B cell (primary cell): ENCODE measurements around the gene RMDN2. TPM values are rescaled to one million over a fixed set of nuclear protein-coding genes. Genes with fewer than 3 reads are reported as not detected.
A peak's percentile ranks its signal among the peaks of the same experiment; 100 is the strongest.

Experiments
- ATAC-seq: fragments of 200-7000 bp; cut with Tn5 transposase; one replicate; pipeline ENCODE4 v1.10.0; 2021; ENCODE audit warnings: low read depth, mild to moderate bottlenecking, moderate number of reproducible peaks, moderate library complexity
- CTCF ChIA-PET: fragments of 350-600 bp; sonication (Branson Sonifier 250); formaldehyde crosslinking; loops from one replicate; lab custom pipeline; 2021; ENCODE audit warnings: antibody characterized with exemption, inconsistent platforms; lab: Charles Lee
- POLR2A ChIA-PET: fragments of 350-600 bp; sonication (Branson Sonifier 250); formaldehyde crosslinking; loops from one replicate; lab custom pipeline; 2021; ENCODE audit warnings: antibody characterized with exemption; lab: Charles Lee
- DNase-seq: peaks from one replicate; pipeline ENCODE4 v3.0.0; 2013
- H2AFZ ChIP-seq: 2 replicates; pipeline ENCODE4 v1.6.1; 2012; ENCODE audit warnings: mild to moderate bottlenecking, low read depth, low read length; ENCODE audit not compliant: insufficient read depth, poor library complexity, severe bottlenecking
- H3K27ac ChIP-seq, 2 donors: 1 replicate in 1 of 2; 2 replicates in 1 of 2; pipeline ENCODE4 v1.5.1; 2012 to 2013; ENCODE audit warnings: low read length in 2 of 2, mild to moderate bottlenecking in 2 of 2, moderate library complexity in 1 of 2
- H3K27me3 ChIP-seq, 4 experiments: fragments of 200-600 bp in 1 of 4; sonication (generic) in 1 of 4; replicated peaks in 1 of 4; 1 replicate in 2 of 4; 2 replicates in 2 of 4; pipeline versions ENCODE4 v1.6.1 to v1.7.0; 2013 to 2016; ENCODE audit warnings: low read length in 3 of 4, mild to moderate bottlenecking in 2 of 4, mixed read lengths in 1 of 4, moderate library complexity in 1 of 4; ENCODE audit not compliant: insufficient read depth in 4 of 4, control insufficient read depth in 3 of 4; ENCODE audit errors: control extremely low read depth in 1 of 4
- H3K36me3 ChIP-seq, 2 experiments: replicated peaks in 1 of 2; 1 replicate in 1 of 2; 2 replicates in 1 of 2; pipeline versions ENCODE4 v1.6.1 to v1.7.1; 2013; ENCODE audit warnings: low read length in 1 of 2; ENCODE audit not compliant: insufficient read depth in 2 of 2, control insufficient read depth in 1 of 2; ENCODE audit errors: control extremely low read depth in 1 of 2, extremely low read depth in 1 of 2
- H3K4me1 ChIP-seq, 2 donors: fragments of 200-600 bp in 1 of 2; sonication (generic) in 1 of 2; 1 replicate in 1 of 2; 2 replicates in 1 of 2; pipeline versions ENCODE4 v1.5.1 to v1.6.1; 2013 to 2017; ENCODE audit warnings: low read length in 2 of 2; ENCODE audit not compliant: control insufficient read depth in 2 of 2, insufficient read depth in 2 of 2
- H3K4me2 ChIP-seq: replicated peaks from 2 replicates; pipeline ENCODE3; 2012; ENCODE audit warnings: mild to moderate bottlenecking, low read depth, low read length; ENCODE audit not compliant: poor library complexity, severe bottlenecking
- H3K4me3 ChIP-seq, 5 experiments: fragments of 200-600 bp in 1 of 5; sonication (generic) in 1 of 5; 1 replicate in 3 of 5; 2 replicates in 2 of 5; pipeline versions ENCODE4 v1.5.1 to v1.7.0; 2011 to 2016; ENCODE audit warnings: low read length in 4 of 5, mild to moderate bottlenecking in 4 of 5, low read depth in 2 of 5, control low read depth in 1 of 5, moderate library complexity in 1 of 5; ENCODE audit not compliant: insufficient read depth in 1 of 5; ENCODE audit errors: control extremely low read depth in 1 of 5, extremely low read depth in 1 of 5
- H3K79me2 ChIP-seq: fragments of 200-600 bp; sonication (generic); one replicate; pipeline ENCODE4 v1.6.0; 2016; ENCODE audit warnings: low read length; ENCODE audit not compliant: control insufficient read depth, insufficient read depth
- H3K9ac ChIP-seq: fragments of 200-600 bp; sonication (generic); 2 replicates; pipeline ENCODE4 v1.6.1; 2017; ENCODE audit warnings: mild to moderate bottlenecking, low read length, moderate library complexity
- H3K9me3 ChIP-seq, 3 donors: one replicate each; pipeline versions ENCODE4 v1.6.1 to v1.7.1; 2013; ENCODE audit warnings: low read length in 2 of 3; ENCODE audit not compliant: control insufficient read depth in 2 of 3, insufficient read depth in 1 of 3; ENCODE audit errors: control extremely low read depth in 1 of 3
- H4K20me1 ChIP-seq: 2 replicates; pipeline ENCODE4 v1.6.0; 2012; ENCODE audit warnings: mild to moderate bottlenecking, low read length; ENCODE audit not compliant: insufficient read depth, control insufficient read depth, poor library complexity, severe bottlenecking
- H3K27ac Mint-ChIP-seq: one replicate; pipeline ENCODE4 v1.8.0; 2021; ENCODE audit warnings: mixed read lengths
- H3K27me3 Mint-ChIP-seq: one replicate; pipeline ENCODE4 v1.8.0; 2021; ENCODE audit warnings: mixed read lengths
- H3K4me1 Mint-ChIP-seq: one replicate; pipeline ENCODE4 v1.8.0; 2021; ENCODE audit warnings: mixed read lengths
- H3K4me3 Mint-ChIP-seq: one replicate; pipeline ENCODE4 v1.8.0; 2021; ENCODE audit warnings: mixed read lengths
- H3K9me3 Mint-ChIP-seq: one replicate; pipeline ENCODE4 v1.8.0; 2022; ENCODE audit warnings: mixed read lengths; ENCODE audit not compliant: insufficient read depth
- CTCF ChIP-seq: fragments of 200-600 bp; IDR thresholded peaks from one replicate; pipeline ENCODE4 v1.8.0; 2022; ENCODE audit warnings: antibody characterized with exemption, mild to moderate bottlenecking
- EZH2 ChIP-seq: IDR thresholded peaks from 2 replicates; pipeline ENCODE4 v1.6.1; 2012; ENCODE audit warnings: borderline replicate concordance, low read depth, mild to moderate bottlenecking, moderate library complexity, low read length; ENCODE audit not compliant: insufficient read depth, poor library complexity, severe bottlenecking
- WGBS: methylation state at CpG from one replicate; pipeline ENCODE4 v1.1.5; 2013; ENCODE audit warnings: missing lambda C conversion rate; ENCODE audit not compliant: insufficient coverage; 5-methylcytosine and 5-hydroxymethylcytosine counted together
- intact Hi-C: fragments of 100-400 bp; cut with micrococcal nuclease; formaldehyde crosslinking; loops from one replicate; pipeline ENCODE4 v1.10.0; 2022
- polyA plus RNA-seq: library from polyadenylated mRNA; depleted of rRNA; stranded (reverse); fragments of >200 nt; gene quantifications from 2 replicates; pipeline ENCODE4 v1.2.3, GENCODE V29; 2012
- total RNA-seq, 2 donors: library from RNA; stranded (reverse); fragments of 120-200 nt in 1 of 2; gene quantifications; 1 replicate in 1 of 2; 2 replicates in 1 of 2; pipeline versions ENCODE4 v1.2.3 to v1.2.4, GENCODE V29; 2013 to 2022

Gene RMDN2
- total and polyA plus RNA-seq, 2 donors (not counting 1 experiment from before 2014, with no cell fraction given), result 6.4 to 6.6 TPM

GRCh38 chr2:37887286-37887685, 37.8 kb upstream of the RMDN2 start:
- Mint-ChIP-seq H3K4me1 (peaks cover 20% of the 10 kb centered on the region), H3K27ac (no peak overlapping the region), H3K27me3 (peaks cover 7% of the 10 kb centered on the region), H3K4me3 (no peak overlapping the region), H3K9me3 (no peaks in the 10 kb centered on the region)
- WGBS, result 80% methylated on average over 1 of the region's 4 CpGs
- Histone ChIP-seq H3K9ac (no peak overlapping the region), H2AFZ (no peak overlapping the region), H3K79me2 (no peaks in the 10 kb centered on the region), H3K27ac (no peak overlapping the region), H4K20me1 (no peaks in the 10 kb centered on the region), H3K36me3 (no peaks in the 10 kb centered on the region), H3K4me1 (peaks cover 16 to 17% of the 10 kb centered on the region in 2 donors), H3K4me2 (no peak overlapping the region), H3K9me3 (no peaks in the 10 kb centered on the region), H3K4me3 (no peak overlapping the region), H3K27me3 (no peaks in the 10 kb centered on the region)
- DNase-seq (no peak), ATAC-seq (no peak)
- ChIA-PET POLR2A (no interaction called here), CTCF (interaction anchor here (0.7 to 4.3 kb wide), 3 partner anchors 10 to 754 kb away, joined by 3 to 29 read pairs (median 3); no protein-coding TSS in a partner anchor)
- TF ChIP-seq EZH2, result no peak
- TF ChIP-seq CTCF, result no peak
- intact Hi-C loops, result no loop called here

- TF ChIP-seq CTCF (peak; percentile 84), EZH2 (no peak)
- DNase-seq, result peak; percentile 73
- intact Hi-C loops, result loop anchor here (5.0 kb wide), 3 partner anchors 226 to 499 kb away; no protein-coding TSS in a partner anchor
- Histone ChIP-seq H3K27ac (no peak overlapping the region), H4K20me1 (no peaks in the 10 kb centered on the region), H2AFZ (no peak overlapping the region), H3K36me3 (no peaks in the 10 kb centered on the region), H3K79me2 (no peaks in the 10 kb centered on the region), H3K4me1 (peaks cover 28 to 31% of the 10 kb centered on the region in 2 donors), H3K27me3 (no peaks in the 10 kb centered on the region), H3K4me2 (peak overlapping the region; percentile 73), H3K4me3 (no peak overlapping the region), H3K9me3 (no peaks in the 10 kb centered on the region), H3K9ac (no peak overlapping the region)
- Mint-ChIP-seq H3K4me3 (peak overlapping the region; percentile 23), H3K4me1 (peaks cover 35% of the 10 kb centered on the region), H3K27me3 (peaks cover 2% of the 10 kb centered on the region), H3K9me3 (peaks cover 3% of the 10 kb centered on the region), H3K27ac (no peak overlapping the region)
- CTCF ChIA-PET, result interaction anchor here (1.0 to 2.9 kb wide), 12 partner anchors 9 to 500 kb away, joined by 3 to 23 read pairs (median 4); partner anchors contain the start of gene RMDN2
- ATAC-seq, result peak; percentile 51
- POLR2A ChIA-PET, result no interaction called here
- 24% methylated on average over 7 of the region's 8 CpGs for WGBS
Observed at GRCh38 chr2:37890893-37891495, 34.1 kb upstream of the RMDN2 start.
